B cell (primary cell): ENCODE results near the gene GRPEL2.

Experiments
- EZH2 ChIP-seq: IDR thresholded peaks from 2 replicates; pipeline ENCODE4 v1.6.1; 2012; ENCODE audit warnings: borderline replicate concordance, low read depth, mild to moderate bottlenecking, moderate library complexity, low read length; ENCODE audit not compliant: insufficient read depth, poor library complexity, severe bottlenecking
- TF ChIP-seq, protein P1 (sequence below): fragments of 200-600 bp; IDR thresholded peaks from one replicate; pipeline ENCODE4 v1.8.0; 2022; ENCODE audit warnings: antibody characterized with exemption, mild to moderate bottlenecking

DNA sequence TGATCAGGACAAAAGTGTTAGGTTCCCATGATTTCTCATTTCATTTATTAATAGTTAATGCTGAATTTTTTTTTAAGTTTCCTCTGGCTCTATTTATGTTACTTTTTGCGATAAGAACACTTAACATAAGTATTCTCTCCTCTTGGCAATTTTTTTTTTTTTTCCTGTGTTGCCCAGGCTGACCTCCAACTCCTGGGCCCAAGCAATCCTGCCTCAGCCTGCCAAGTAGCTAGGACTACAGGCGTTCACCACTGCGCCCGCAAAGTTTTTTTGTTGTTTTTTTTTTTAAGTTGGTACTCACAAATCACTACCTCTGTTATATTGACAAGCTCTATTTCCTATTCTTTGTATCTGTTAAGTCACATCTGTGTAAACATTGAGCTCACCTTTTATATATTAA lies 6.9 kb downstream of the GRPEL2 start:
- TF ChIP-seq, protein P1, sequence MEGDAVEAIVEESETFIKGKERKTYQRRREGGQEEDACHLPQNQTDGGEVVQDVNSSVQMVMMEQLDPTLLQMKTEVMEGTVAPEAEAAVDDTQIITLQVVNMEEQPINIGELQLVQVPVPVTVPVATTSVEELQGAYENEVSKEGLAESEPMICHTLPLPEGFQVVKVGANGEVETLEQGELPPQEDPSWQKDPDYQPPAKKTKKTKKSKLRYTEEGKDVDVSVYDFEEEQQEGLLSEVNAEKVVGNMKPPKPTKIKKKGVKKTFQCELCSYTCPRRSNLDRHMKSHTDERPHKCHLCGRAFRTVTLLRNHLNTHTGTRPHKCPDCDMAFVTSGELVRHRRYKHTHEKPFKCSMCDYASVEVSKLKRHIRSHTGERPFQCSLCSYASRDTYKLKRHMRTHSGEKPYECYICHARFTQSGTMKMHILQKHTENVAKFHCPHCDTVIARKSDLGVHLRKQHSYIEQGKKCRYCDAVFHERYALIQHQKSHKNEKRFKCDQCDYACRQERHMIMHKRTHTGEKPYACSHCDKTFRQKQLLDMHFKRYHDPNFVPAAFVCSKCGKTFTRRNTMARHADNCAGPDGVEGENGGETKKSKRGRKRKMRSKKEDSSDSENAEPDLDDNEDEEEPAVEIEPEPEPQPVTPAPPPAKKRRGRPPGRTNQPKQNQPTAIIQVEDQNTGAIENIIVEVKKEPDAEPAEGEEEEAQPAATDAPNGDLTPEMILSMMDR, result no peak
- TF ChIP-seq EZH2, result no peak
